Hepatocyte (in vitro differentiated cells): ENCODE data around the gene NMB. TPM values are rescaled to one million over a fixed set of nuclear protein-coding genes. Genes with fewer than 3 reads are reported as not detected.

Experiments
- DNase-seq: peaks from one replicate; pipeline ENCODE4 v3.0.0-alpha.2; 2016; ENCODE audit warnings: low spot score
- H2AFZ ChIP-seq: fragments of 200-600 bp; sonication (generic); 2 replicates; pipeline ENCODE4 v1.6.0; 2016; ENCODE audit warnings: antibody characterized with exemption, mild to moderate bottlenecking
- H3K27ac ChIP-seq: fragments of 200-600 bp; sonication (generic); 2 replicates; pipeline ENCODE4 v1.5.1; 2016; ENCODE audit warnings: mild to moderate bottlenecking
- H3K27me3 ChIP-seq: fragments of 200-600 bp; sonication (generic); 2 replicates; pipeline ENCODE4 v1.6.1; 2016
- H3K36me3 ChIP-seq: fragments of 200-600 bp; sonication (generic); replicated peaks from 2 replicates; pipeline ENCODE4 v1.5.1; 2016; ENCODE audit warnings: low read depth; ENCODE audit not compliant: insufficient read depth
- H3K4me1 ChIP-seq: fragments of 200-600 bp; sonication (generic); 2 replicates; pipeline ENCODE4 v1.5.1; 2016; ENCODE audit warnings: mild to moderate bottlenecking, moderate library complexity; ENCODE audit not compliant: insufficient read depth
- H3K4me2 ChIP-seq: fragments of 200-600 bp; sonication (generic); 2 replicates; pipeline ENCODE4 v1.6.0; 2016
- H3K4me3 ChIP-seq: fragments of 200-600 bp; sonication (generic); 2 replicates; pipeline ENCODE4 v1.5.1; 2016; ENCODE audit warnings: mild to moderate bottlenecking
- H3K79me2 ChIP-seq: fragments of 200-600 bp; sonication (generic); 2 replicates; pipeline ENCODE4 v1.6.0; 2017; ENCODE audit warnings: mild to moderate bottlenecking
- H3K9me2 ChIP-seq: fragments of 200-600 bp; sonication (generic); replicated peaks from 2 replicates; pipeline ENCODE4 v1.6.0; 2017; ENCODE audit warnings: mild to moderate bottlenecking; ENCODE audit not compliant: insufficient read depth
- H3K9me3 ChIP-seq: fragments of 200-600 bp; sonication (generic); 2 replicates; pipeline ENCODE4 v1.5.1; 2016; ENCODE audit warnings: low read depth, mild to moderate bottlenecking
- H4K20me1 ChIP-seq: fragments of 200-600 bp; sonication (generic); 2 replicates; pipeline ENCODE4 v1.6.0; 2016; ENCODE audit warnings: mild to moderate bottlenecking; ENCODE audit not compliant: insufficient read depth, poor library complexity, severe bottlenecking
- EZH2 ChIP-seq: fragments of 200-600 bp; sonication (generic); IDR thresholded peaks from 2 replicates; pipeline ENCODE4 v1.6.1; 2016; ENCODE audit warnings: antibody characterized with exemption, mild to moderate bottlenecking, borderline replicate concordance
- EZH2phosphoT487 ChIP-seq: fragments of 200-600 bp; sonication (generic); IDR thresholded peaks from one replicate; pipeline ENCODE4 v1.6.1; 2018; ENCODE audit warnings: antibody characterized with exemption, mild to moderate bottlenecking, low read depth, moderate library complexity; ENCODE audit not compliant: unreplicated experiment, severe bottlenecking
- WGBS: methylation state at CpG from one replicate; pipeline ENCODE4 v1.1.6; 2016; ENCODE audit warnings: low lambda C conversion rate; ENCODE audit errors: missing lambda C conversion rate; 5-methylcytosine and 5-hydroxymethylcytosine counted together
- polyA plus RNA-seq: library from polyadenylated mRNA; unstranded; fragments of >200 nt; fragmentation: Nextera tagmentation; extraction: Ambion mirVana; gene quantifications from 2 replicates; pipeline ENCODE4 v1.2.1, GENCODE V29; 2016
- total RNA-seq: library from RNA; depleted of rRNA; stranded (reverse); fragments of >200 nt; gene quantifications from 2 replicates; pipeline ENCODE4 v1.2.3, GENCODE V29; 2014
- TF ChIP-seq, protein P1 (sequence below): fragments of 200-600 bp; sonication (generic); IDR thresholded peaks from 2 replicates; pipeline ENCODE4 v1.5.1; 2016; ENCODE audit warnings: antibody characterized with exemption, mild to moderate bottlenecking; ENCODE audit not compliant: poor library complexity

The NMB gene, protein sequence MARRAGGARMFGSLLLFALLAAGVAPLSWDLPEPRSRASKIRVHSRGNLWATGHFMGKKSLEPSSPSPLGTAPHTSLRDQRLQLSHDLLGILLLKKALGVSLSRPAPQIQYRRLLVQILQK
- total RNA-seq, result 3.8 and 12.8 TPM in 2 replicates
- 15.4 and 15.5 TPM in 2 replicates for polyA plus RNA-seq

- peak within 1 kb of the TSS; percentile 76 for H2AFZ ChIP-seq
- peak within 1 kb of the TSS; percentile 62 for H3K4me3 ChIP-seq
- no peaks in the 10 kb centered on the region for H3K27me3 ChIP-seq
- H3K4me1 ChIP-seq, result peaks cover 5% of the 10 kb centered on the region
- peak within 1 kb of the TSS; percentile 87 for H3K27ac ChIP-seq
- no peaks in the 10 kb centered on the region for H4K20me1 ChIP-seq
- H3K79me2 ChIP-seq, result peaks cover 6% of the 10 kb centered on the region
- H3K4me2 ChIP-seq, result peak within 1 kb of the TSS; percentile 91
- WGBS, result 3% methylated on average over 32 of the region's 61 CpGs
- H3K9me3 ChIP-seq, result no peaks in the 10 kb centered on the region
- no peaks in the 10 kb centered on the region for H3K36me3 ChIP-seq
- peak; percentile 94 for DNase-seq
- TF ChIP-seq EZH2 (no peak), EZH2phosphoT487 (no peak)
- TF ChIP-seq, protein P1, sequence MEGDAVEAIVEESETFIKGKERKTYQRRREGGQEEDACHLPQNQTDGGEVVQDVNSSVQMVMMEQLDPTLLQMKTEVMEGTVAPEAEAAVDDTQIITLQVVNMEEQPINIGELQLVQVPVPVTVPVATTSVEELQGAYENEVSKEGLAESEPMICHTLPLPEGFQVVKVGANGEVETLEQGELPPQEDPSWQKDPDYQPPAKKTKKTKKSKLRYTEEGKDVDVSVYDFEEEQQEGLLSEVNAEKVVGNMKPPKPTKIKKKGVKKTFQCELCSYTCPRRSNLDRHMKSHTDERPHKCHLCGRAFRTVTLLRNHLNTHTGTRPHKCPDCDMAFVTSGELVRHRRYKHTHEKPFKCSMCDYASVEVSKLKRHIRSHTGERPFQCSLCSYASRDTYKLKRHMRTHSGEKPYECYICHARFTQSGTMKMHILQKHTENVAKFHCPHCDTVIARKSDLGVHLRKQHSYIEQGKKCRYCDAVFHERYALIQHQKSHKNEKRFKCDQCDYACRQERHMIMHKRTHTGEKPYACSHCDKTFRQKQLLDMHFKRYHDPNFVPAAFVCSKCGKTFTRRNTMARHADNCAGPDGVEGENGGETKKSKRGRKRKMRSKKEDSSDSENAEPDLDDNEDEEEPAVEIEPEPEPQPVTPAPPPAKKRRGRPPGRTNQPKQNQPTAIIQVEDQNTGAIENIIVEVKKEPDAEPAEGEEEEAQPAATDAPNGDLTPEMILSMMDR, result peak; percentile 72
- H3K9me2 ChIP-seq, result no peaks in the 10 kb centered on the region
These were observed at the start of gene NMB for GRCh38 chr15:84658080-84658787. NMB (minus strand) TSS chr15:84658199; CDS start chr15:84658152, 47 bp downstream.

- peaks cover 41% of the 10 kb centered on the region for H4K20me1 ChIP-seq
- no peak overlapping the region for H3K4me2 ChIP-seq
- no peaks in the 10 kb centered on the region for H3K4me1 ChIP-seq
- H3K9me3 ChIP-seq, result no peaks in the 10 kb centered on the region
- 96% methylated on average over 5 of the region's 5 CpGs for WGBS
- TF ChIP-seq EZH2 (no peak), EZH2phosphoT487 (no peak)
- TF ChIP-seq, protein P1, result no peak
- no peak overlapping the region for H3K4me3 ChIP-seq
- no peaks in the 10 kb centered on the region for H3K27me3 ChIP-seq
- no peak overlapping the region for H2AFZ ChIP-seq
- H3K79me2 ChIP-seq, result peaks cover 99% of the 10 kb centered on the region
- no peaks in the 10 kb centered on the region for H3K9me2 ChIP-seq
- DNase-seq, result no peak
- no peak overlapping the region for H3K27ac ChIP-seq
- no peaks in the 10 kb centered on the region for H3K36me3 ChIP-seq
These were observed 45.8 kb upstream of the NMB start for GRCh38 chr15:84703808-84704207.

DNA sequence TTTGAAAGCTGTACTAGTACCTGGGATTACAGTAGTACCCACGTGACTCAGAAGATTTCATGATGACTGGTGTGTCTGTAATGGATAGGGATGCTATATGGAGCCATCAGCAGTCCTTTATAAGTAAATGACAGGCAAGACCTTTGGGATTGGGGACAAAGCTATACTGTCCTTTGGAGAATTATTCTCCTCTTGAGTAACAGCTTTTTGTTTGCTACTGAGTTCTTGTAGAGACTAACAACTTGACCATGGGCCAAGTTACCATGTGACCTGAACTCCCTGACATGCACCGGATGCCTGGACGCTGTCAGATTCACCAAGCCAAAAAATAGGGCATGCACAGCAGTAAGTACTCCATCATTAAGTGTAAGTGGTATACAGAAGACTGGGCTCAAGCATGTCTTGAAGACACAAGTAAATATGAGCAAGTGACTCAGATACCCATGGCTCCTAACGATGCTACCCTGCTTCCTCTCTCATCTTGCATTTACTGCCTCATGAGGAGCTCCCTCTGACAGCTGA is 45.0 kb upstream of the NMB start:
- no peaks in the 10 kb centered on the region for H3K27me3 ChIP-seq
- no peak overlapping the region for H3K4me2 ChIP-seq
- H3K4me1 ChIP-seq, result no peaks in the 10 kb centered on the region
- no peaks in the 10 kb centered on the region for H3K36me3 ChIP-seq
- no peak overlapping the region for H2AFZ ChIP-seq
- no peaks in the 10 kb centered on the region for H3K9me2 ChIP-seq
- peak; percentile 7 for DNase-seq
- H4K20me1 ChIP-seq, result peaks cover 44% of the 10 kb centered on the region
- H3K79me2 ChIP-seq, result peaks cover 99% of the 10 kb centered on the region
- no peaks in the 10 kb centered on the region for H3K9me3 ChIP-seq
- no peak for TF ChIP-seq EZH2
- TF ChIP-seq, protein P1, result no peak
- no peak for TF ChIP-seq EZH2phosphoT487
- WGBS, result 83% methylated on average over 4 of the region's 4 CpGs
- no peak overlapping the region for H3K4me3 ChIP-seq
- no peak overlapping the region for H3K27ac ChIP-seq
